Body of pancreas (tissue), 4 donors: Measurements from ENCODE around the gene POR. TPM values are rescaled to one million over a fixed set of nuclear protein-coding genes. Genes with fewer than 3 reads are reported as not detected.
"Not testable (repeated sequence)": the region's sequence is repeated elsewhere in the genome, so short reads cannot be mapped to it uniquely, and the experiment has no call there.

Experiments
- ATAC-seq: fragments of 150-250 bp; one replicate; pipeline ENCODE4 v1.9.1; 2016
- DNase-seq, 4 donors: peaks; one replicate each; pipeline ENCODE4 v3.0.0-alpha.2; 2019
- H3K27ac ChIP-seq, 4 donors: fragments of 200-600 bp; sonication (generic); 1 replicate in 3 of 4; 2 replicates in 1 of 4; pipeline versions ENCODE4 v1.5.1 to v1.6.1; 2016 to 2019; ENCODE audit warnings: mild to moderate bottlenecking in 1 of 4, mixed read lengths in 1 of 4, moderate library complexity in 1 of 4
- H3K27me3 ChIP-seq, 2 donors: fragments of 200-600 bp; sonication (generic); one replicate each; pipeline ENCODE4 v1.6.0; 2016; ENCODE audit warnings: mild to moderate bottlenecking in 1 of 2
- H3K36me3 ChIP-seq, 2 donors: fragments of 200-600 bp; sonication (generic); replicated peaks in 1 of 2; 2 replicates each; pipeline ENCODE4 v1.5.1; 2016; ENCODE audit warnings: low read depth in 2 of 2; ENCODE audit not compliant: insufficient read depth in 1 of 2
- H3K4me1 ChIP-seq: fragments of 200-600 bp; sonication (generic); one replicate; pipeline ENCODE4 v1.6.0; 2016
- H3K4me3 ChIP-seq, 2 donors: fragments of 200-600 bp; sonication (generic); 1 replicate in 1 of 2; 2 replicates in 1 of 2; pipeline ENCODE4 v1.5.1; 2016 to 2019
- H3K9me3 ChIP-seq, 3 donors: fragments of 200-600 bp; sonication (generic); 1 replicate in 2 of 3; 2 replicates in 1 of 3; pipeline ENCODE4 v1.5.1; 2016
- CTCF ChIP-seq, 7 experiments: fragments of 450-650 bp in 4 of 7; fragments of 200-600 bp in 3 of 7; sonication (generic) in 3 of 7; IDR thresholded peaks; one replicate each; pipeline ENCODE4 v1.5.1; 2016 to 2019; ENCODE audit warnings: antibody characterized with exemption in 7 of 7
- POLR2A ChIP-seq, 3 donors: fragments of 450-650 bp; IDR thresholded peaks; one replicate each; pipeline ENCODE4 v1.6.1; 2016; ENCODE audit warnings: antibody characterized with exemption in 3 of 3, mild to moderate bottlenecking in 2 of 3
- WGBS, 2 donors: methylation state at CpG; one replicate each; pipeline ENCODE4 v1.1.5; 2017; 5-methylcytosine and 5-hydroxymethylcytosine counted together
- intact Hi-C: fragments of 100-400 bp; cut with DNase I; formaldehyde crosslinking; loops from one replicate; pipeline ENCODE4 v1.15.1; 2023
- total RNA-seq, 2 donors: library from RNA; depleted of rRNA; stranded (reverse); fragments of >200 nt; gene quantifications; one replicate each; pipeline ENCODE4 v1.1.0, GENCODE V29; 2016

The POR gene
- total RNA-seq, 2 donors from 2014 or later, result 54.2 to 118 TPM

GRCh38 chr7:75889826-75890225 is 25.1 kb upstream of the POR start:
- ATAC-seq, result no peak
- Histone ChIP-seq H3K4me3 (no peak overlapping the region), H3K36me3 (peaks cover 0 to 5% of the 10 kb centered on the region in 2 donors), H3K27ac (no peak overlapping the region), H3K9me3 (no peaks in the 10 kb centered on the region), H3K4me1 (peaks cover 6% of the 10 kb centered on the region), H3K27me3 (no peaks in the 10 kb centered on the region)
- 83 to 89% methylated on average over 9 to 10 of the region's 11 CpGs for WGBS, 2 donors
- intact Hi-C loops, result no loop called here
- DNase-seq, result no peak
- TF ChIP-seq POLR2A (IDR thresholded peaks at IDR 0.05) (no peak), CTCF (IDR thresholded peaks at IDR 0.05) (no peak)

GRCh38 chr7:75891237-75891636 is 23.7 kb upstream of the POR start:
- H3K9me3 ChIP-seq, H3K27me3 ChIP-seq, intact Hi-C loops, H3K36me3 ChIP-seq, H3K27ac ChIP-seq, H3K4me1 ChIP-seq, H3K4me3 ChIP-seq, DNase-seq, ATAC-seq: not testable (repeated sequence)
- 76 to 82% methylated on average over 7 of the region's 7 CpGs for WGBS, 2 donors

- intact Hi-C loops, result no loop called here
- Histone ChIP-seq H3K27ac (no peak overlapping the region), H3K27me3 (no peaks in the 10 kb centered on the region), H3K4me1 (peaks cover 6% of the 10 kb centered on the region), H3K9me3 (no peaks in the 10 kb centered on the region), H3K36me3 (no peaks in the 10 kb centered on the region), H3K4me3 (no peak overlapping the region)
- DNase-seq, result no peak
- TF ChIP-seq POLR2A (IDR thresholded peaks at IDR 0.05) (no peak), CTCF (IDR thresholded peaks at IDR 0.05) (no peak)
- WGBS, 2 donors, result 91% methylated on average over 7 of the region's 7 CpGs
- ATAC-seq, result no peak
These were observed 23.0 kb upstream of the POR start for GRCh38 chr7:75891815-75892411.

GRCh38 chr7:75892634-75893272 is 22.2 kb upstream of the POR start:
- Histone ChIP-seq H3K36me3 (no peaks in the 10 kb centered on the region), H3K4me3 (no peak overlapping the region), H3K4me1 (peaks cover 6% of the 10 kb centered on the region), H3K9me3 (no peaks in the 10 kb centered on the region), H3K27ac (peak overlapping the region in 2 of 4 donors; percentile 50 to 61), H3K27me3 (no peaks in the 10 kb centered on the region)
- 58 to 59% methylated on average over 9 to 15 of the region's 15 CpGs for WGBS, 2 donors
- intact Hi-C loops, result no loop called here
- no peak for TF ChIP-seq CTCF (IDR thresholded peaks at IDR 0.05)
- peak in 3 of 4 donors; percentile 28 to 49 (median 34) for DNase-seq
- ATAC-seq, result peak; percentile 61

- WGBS, 2 donors, result 88 to 100% methylated on average over 3 to 4 of the region's 6 CpGs
- ATAC-seq, result no peak
- intact Hi-C loops, result no loop called here
These were observed 18.1 kb upstream of the POR start for GRCh38 chr7:75896803-75897327.

More at GRCh38 chr7:75896803-75897327, 18.1 kb upstream of the POR start:
- H3K36me3 ChIP-seq, result no peaks in the 10 kb centered on the region
- H3K27ac ChIP-seq, result no peak overlapping the region
- DNase-seq, result no peak
- H3K4me1 ChIP-seq, result peaks cover 6% of the 10 kb centered on the region
- H3K27me3 ChIP-seq, result no peaks in the 10 kb centered on the region
- no peak overlapping the region for H3K4me3 ChIP-seq
- no peak for TF ChIP-seq POLR2A (IDR thresholded peaks at IDR 0.05)
- TF ChIP-seq CTCF (IDR thresholded peaks at IDR 0.05), result no peak
- H3K9me3 ChIP-seq, result no peaks in the 10 kb centered on the region
